GM12878 (cell line): Measurements from ENCODE around the gene LRRC63. TPM values are rescaled to one million over a fixed set of nuclear protein-coding genes. Genes with fewer than 3 reads are reported as not detected.

ENCODE experiments used
- BCLAF1 ChIP-seq: fragments of 450-650 bp; IDR thresholded peaks from 2 replicates; pipeline ENCODE4 v1.6.1; 2017; ENCODE audit warnings: antibody characterized with exemption, mild to moderate bottlenecking, moderate library complexity
- BHLHE40 ChIP-seq, 2 experiments: fragments of 450-650 bp in 1 of 2; IDR thresholded peaks; 2 replicates each; pipeline ENCODE4 v1.6.1; 2011 to 2017; ENCODE audit warnings: low read depth in 2 of 2, borderline replicate concordance in 1 of 2, improper control_type of control experiment in 1 of 2, low read length in 1 of 2, mild to moderate bottlenecking in 1 of 2
- CBFB ChIP-seq: IDR thresholded peaks from 2 replicates; pipeline ENCODE4 v1.6.1; 2016; ENCODE audit warnings: antibody characterized with exemption, low read depth
- CBX5 ChIP-seq: sonication (generic); IDR thresholded peaks from 2 replicates; pipeline ENCODE4 v1.6.1; 2016; ENCODE audit warnings: low read depth, moderate library complexity, mild to moderate bottlenecking, inconsistent platforms
- CHD4 ChIP-seq: fragments of 200-600 bp; sonication (generic); IDR thresholded peaks from 2 replicates; pipeline ENCODE4 v1.6.1; 2016; ENCODE audit warnings: mild to moderate bottlenecking
- CREB1 ChIP-seq: IDR thresholded peaks from 2 replicates; pipeline ENCODE4 v1.6.1; 2012; ENCODE audit warnings: low read depth, mild to moderate bottlenecking, inconsistent platforms
- DPF2 ChIP-seq: fragments of 450-650 bp; IDR thresholded peaks from 2 replicates; pipeline ENCODE4 v1.6.1; 2017; ENCODE audit warnings: mild to moderate bottlenecking
- ESRRA ChIP-seq: IDR thresholded peaks from 2 replicates; pipeline ENCODE4 v1.6.1; 2012; ENCODE audit warnings: mild to moderate bottlenecking, low read length, improper control_type of control experiment
- EZH2 ChIP-seq: IDR thresholded peaks from 2 replicates; pipeline ENCODE4 v1.6.1; 2012; ENCODE audit warnings: low read depth, mild to moderate bottlenecking, control low read depth, inconsistent platforms, low read length, borderline replicate concordance; ENCODE audit not compliant: control insufficient read depth
- HDGF ChIP-seq: fragments of 450-650 bp; IDR thresholded peaks from 2 replicates; pipeline ENCODE4 v1.6.1; 2016; ENCODE audit warnings: antibody characterized with exemption
- KAT2A ChIP-seq: conservative IDR thresholded peaks from 2 replicates; pipeline ENCODE4 v1.6.1; 2011; ENCODE audit warnings: low read depth, low read length; ENCODE audit not compliant: control insufficient read depth
- MEF2B ChIP-seq: fragments of 450-650 bp; IDR thresholded peaks from 2 replicates; pipeline ENCODE4 v1.6.1; 2018; ENCODE audit warnings: mild to moderate bottlenecking, moderate library complexity; ENCODE audit not compliant: partially characterized antibody, poor library complexity, severe bottlenecking
- MTA3 ChIP-seq: IDR thresholded peaks from 2 replicates; pipeline ENCODE4 v1.6.1; 2012; ENCODE audit warnings: low read length, inconsistent platforms, borderline replicate concordance
- MYB ChIP-seq: fragments of 150-350 bp; IDR thresholded peaks from 2 replicates; pipeline ENCODE4 v1.6.1; 2014; ENCODE audit warnings: mild to moderate bottlenecking, low read depth, low read length, borderline replicate concordance
- NFYB ChIP-seq: IDR thresholded peaks from 2 replicates; pipeline ENCODE4 v1.6.1; 2011; ENCODE audit warnings: low read depth, mild to moderate bottlenecking, low read length, improper control_type of control experiment, moderate library complexity; ENCODE audit not compliant: insufficient read depth
- NKRF ChIP-seq: fragments of 450-650 bp; conservative IDR thresholded peaks from 2 replicates; pipeline ENCODE4 v1.6.1; 2017; ENCODE audit warnings: mild to moderate bottlenecking, moderate library complexity
- NR2C1 ChIP-seq: fragments of 450-650 bp; IDR thresholded peaks from 2 replicates; pipeline ENCODE4 v1.6.1; 2017; ENCODE audit warnings: antibody characterized with exemption, mild to moderate bottlenecking, moderate library complexity
- PML ChIP-seq: IDR thresholded peaks from 2 replicates; pipeline ENCODE4 v1.6.1; 2012; ENCODE audit warnings: low read length, inconsistent platforms
- POU2F2 ChIP-seq: IDR thresholded peaks from 3 replicates; pipeline ENCODE4 v1.6.1; 2011; ENCODE audit warnings: low read depth, mild to moderate bottlenecking, low read length, borderline replicate concordance
- RAD21 ChIP-seq: IDR thresholded peaks from 2 replicates; pipeline ENCODE4 v1.6.1; 2011; ENCODE audit warnings: mild to moderate bottlenecking, low read depth, low read length, moderate library complexity; ENCODE audit not compliant: insufficient read depth
- RBBP5 ChIP-seq: fragments of 200-600 bp; sonication (generic); conservative IDR thresholded peaks from 2 replicates; pipeline ENCODE4 v1.6.1; 2016
- SIN3A ChIP-seq: IDR thresholded peaks from 2 replicates; pipeline ENCODE4 v1.6.1; 2012; ENCODE audit warnings: low read depth, low read length, improper control_type of control experiment
- SMARCA5 ChIP-seq: fragments of 450-650 bp; IDR thresholded peaks from 2 replicates; pipeline ENCODE4 v1.6.1; 2017; ENCODE audit warnings: mild to moderate bottlenecking
- TAF1 ChIP-seq: IDR thresholded peaks from 2 replicates; pipeline ENCODE4 v1.6.1; 2011; ENCODE audit warnings: mild to moderate bottlenecking, low read depth, low read length, borderline replicate concordance
- WRNIP1 ChIP-seq: IDR thresholded peaks from 2 replicates; pipeline ENCODE4 v1.6.1; 2011; ENCODE audit warnings: low read depth, low read length, improper control_type of control experiment, borderline replicate concordance
- YBX1 ChIP-seq: fragments of 450-650 bp; IDR thresholded peaks from 2 replicates; pipeline ENCODE4 v1.6.1; 2016; ENCODE audit warnings: antibody characterized with exemption
- ZNF24 ChIP-seq: fragments of 450-650 bp; IDR thresholded peaks from 2 replicates; pipeline ENCODE4 v1.6.1; 2017; ENCODE audit warnings: antibody characterized with exemption, mild to moderate bottlenecking
- ZSCAN29 ChIP-seq: fragments of 450-650 bp; IDR thresholded peaks from 2 replicates; pipeline ENCODE4 v1.6.1; 2017; ENCODE audit warnings: mild to moderate bottlenecking, moderate library complexity
- ZZZ3 ChIP-seq: IDR thresholded peaks from 2 replicates; pipeline ENCODE4 v1.6.1; 2011; ENCODE audit warnings: low read depth; ENCODE audit not compliant: control insufficient read depth, insufficient read length
- polyA plus RNA-seq, 11 experiments: library from polyadenylated mRNA; depleted of rRNA in 4 of 11; unstranded in 6 of 11; stranded (reverse) in 5 of 11; fragments of >200 nt; fragmentation: Nextera tagmentation in 4 of 11; fragmentation: Illumina TruSeq in 1 of 11; extraction: Ambion mirVana in 4 of 11; extraction: Trizol in 1 of 11; gene quantifications; 1 replicate in 1 of 11; 2 replicates in 10 of 11; pipeline versions ENCODE4 v1.2.1 to v1.2.3, GENCODE V29; 2011 to 2016; ENCODE audit warnings: inconsistent platforms in 2 of 11, missing spikeins in 2 of 11, low read depth in 1 of 11
- total RNA-seq, 4 experiments: library from RNA; depleted of rRNA in 3 of 4; stranded (reverse); fragments of >200 nt in 3 of 4; fragmentation: Illumina TruSeq in 1 of 4; extraction: Trizol in 1 of 4; gene quantifications; 2 replicates each; pipeline versions ENCODE4 v1.2.1 to v1.2.3, GENCODE V29; 2013 to 2021

The LRRC63 gene
- total and polyA plus RNA-seq, 10 of the 15 experiments (the other 5 are each of a cell fraction or from before 2014, with no cell fraction given), result 0.34 to 0.98 (median 0.76) TPM; not detected in 1

- TF ChIP-seq RAD21 (no peak; the same call in 1 of the 2 replicates), CHD4 (no peak), DPF2 (no peak), NR2C1 (no peak), MTA3 (peak; percentile 82; the same call in 1 of the 2 replicates), HDGF (no peak), NKRF (peak; percentile 76; the same call in 1 of the 2 replicates), WRNIP1 (no peak; the same call in 1 of the 2 replicates), BHLHE40 (IDR thresholded peaks at IDR 0.05; ENCODE audit: borderline replicate concordance in 1 of 2, low read depth in 2 of 2, low read length in 1 of 2) (peak in 1 of 2 experiments; percentile 47; a peak in 3 of 4 replicates), CBX5 (no peak; the same call in 1 of the 2 replicates), ZSCAN29 (0 out of 2 replicates have a peak, but pooled peaks have one; percentile 37), BCLAF1 (no peak), ZNF24 (no peak), ZZZ3 (no peak), NFYB (0 out of 2 replicates have a peak, but pooled peaks have one; percentile 17), MYB (0 out of 2 replicates have a peak, but pooled peaks have one; percentile 7), PML (peak; percentile 100), CREB1 (peak; percentile 66), YBX1 (no peak), MEF2B (no peak), KAT2A (no peak), ESRRA (no peak), POU2F2 (peak; percentile 96), SMARCA5 (no peak), CBFB (peak; percentile 96), RBBP5 (no peak), TAF1 (peak; percentile 97), EZH2 (no peak), SIN3A (peak; percentile 88)
These were observed 29.8 kb upstream of the LRRC63 start, which contains the start of gene LCP1 (continued) for GRCh38 chr13:46181840-46182490.
